Endothelial cell of umbilical vein (primary cell): ENCODE measurements around the gene ITPRIPL2. TPM values are rescaled to one million over a fixed set of nuclear protein-coding genes. Genes with fewer than 3 reads are reported as not detected.
A peak's percentile ranks its signal among the peaks of the same experiment; 100 is the strongest.

Experiments used
- BruUV-seq: library from RNA; stranded (reverse); fragments of 400-500 nt; replicated peaks from 2 replicates; lab custom pipeline; 2021; lab: Mats Ljungman, UMichigan
- CTCF ChIA-PET: fragments of 300-600, 350-600 bp; sonication (Branson Sonifier 250); formaldehyde crosslinking; loops from one replicate; lab custom pipeline; 2021; ENCODE audit warnings: antibody characterized with exemption, inconsistent platforms; lab: Charles Lee
- POLR2A ChIA-PET: fragments of 300-600, 350-600 bp; sonication (Branson Sonifier 250); formaldehyde crosslinking; loops from one replicate; lab custom pipeline; 2021; ENCODE audit warnings: antibody characterized with exemption, inconsistent platforms; lab: Charles Lee
- DNase-seq: peaks from one replicate; pipeline ENCODE4 v3.0.0-alpha.2; 2011; ENCODE audit warnings: low read depth, low spot score
- FAIRE-seq: peaks from 2 replicates; lab custom pipeline; 2011; peaks lifted over from hg19 to GRCh38; lab: Jason Lieb, UNC
- H2AFZ ChIP-seq: 2 replicates; pipeline ENCODE4 v1.6.0; 2012; ENCODE audit warnings: low read depth, low read length, control low read depth, inconsistent platforms
- H3K27ac ChIP-seq: 2 replicates; pipeline ENCODE4 v1.5.1; 2011; ENCODE audit warnings: low read depth, mild to moderate bottlenecking, control low read depth, low read length, moderate library complexity; ENCODE audit not compliant: insufficient read depth
- H3K27me3 ChIP-seq, 2 experiments: 2 replicates each; pipeline versions ENCODE4 v1.6.0 to v1.6.1; 2011; ENCODE audit warnings: low read length in 2 of 2, mixed read lengths in 1 of 2; ENCODE audit not compliant: control insufficient read depth in 2 of 2, insufficient read depth in 2 of 2
- H3K36me3 ChIP-seq, 2 experiments: 2 replicates in 1 of 2; 3 replicates in 1 of 2; pipeline ENCODE4 v1.5.1; 2011; ENCODE audit warnings: low read length in 2 of 2, mild to moderate bottlenecking in 1 of 2, moderate library complexity in 1 of 2; ENCODE audit not compliant: control insufficient read depth in 2 of 2, insufficient read depth in 2 of 2; ENCODE audit errors: extremely low read depth in 1 of 2
- H3K4me1 ChIP-seq: 3 replicates; pipeline ENCODE4 v1.5.1; 2011; ENCODE audit warnings: mild to moderate bottlenecking, low read length; ENCODE audit not compliant: control insufficient read depth, insufficient read depth; ENCODE audit errors: extremely low read depth
- H3K4me2 ChIP-seq: 2 replicates; pipeline ENCODE4 v1.6.1; 2011; ENCODE audit warnings: low read length, control low read depth, mixed read lengths; ENCODE audit not compliant: insufficient read depth
- H3K4me3 ChIP-seq, 3 experiments: fragments of 200-600 bp in 1 of 3; sonication (generic), shearing (Covaris generic) in 1 of 3; replicated peaks in 1 of 3; 2 replicates each; pipeline ENCODE4 v1.5.1; 2011 to 2016; ENCODE audit warnings: control low read depth in 3 of 3, low read length in 3 of 3, mild to moderate bottlenecking in 2 of 3, inconsistent platforms in 1 of 3, low read depth in 1 of 3, moderate library complexity in 1 of 3; ENCODE audit not compliant: insufficient read depth in 1 of 3
- H3K79me2 ChIP-seq: 2 replicates; pipeline ENCODE4 v1.6.0; 2012; ENCODE audit warnings: low read length, inconsistent platforms; ENCODE audit not compliant: control insufficient read depth, insufficient read depth
- H3K9ac ChIP-seq: replicated peaks from 2 replicates; pipeline ENCODE3; 2011; ENCODE audit warnings: low read length, control low read depth; ENCODE audit not compliant: insufficient read depth; ENCODE audit errors: extremely low read depth
- H3K9me1 ChIP-seq: replicated peaks from 3 replicates; pipeline ENCODE4 v1.6.0; 2011; ENCODE audit warnings: mild to moderate bottlenecking, low read length; ENCODE audit not compliant: control insufficient read depth, insufficient read depth; ENCODE audit errors: extremely low read depth
- H3K9me3 ChIP-seq: replicated peaks from 2 replicates; pipeline ENCODE4 v1.5.1; 2012; ENCODE audit warnings: low read length, inconsistent platforms; ENCODE audit not compliant: control insufficient read depth, insufficient read depth
- H4K20me1 ChIP-seq: replicated peaks from 2 replicates; pipeline ENCODE3; 2011; ENCODE audit warnings: mild to moderate bottlenecking, low read length; ENCODE audit not compliant: control insufficient read depth, insufficient read depth; ENCODE audit errors: extremely low read depth
- EZH2 ChIP-seq: IDR thresholded peaks from 2 replicates; pipeline ENCODE4 v1.6.1; 2012; ENCODE audit warnings: borderline replicate concordance, low read depth, mild to moderate bottlenecking, moderate library complexity, low read length, inconsistent platforms; ENCODE audit not compliant: severe bottlenecking
- FOS ChIP-seq: IDR thresholded peaks from 2 replicates; pipeline ENCODE4 v1.6.1; 2011; ENCODE audit warnings: mild to moderate bottlenecking, low read length, moderate library complexity, borderline replicate concordance; ENCODE audit not compliant: insufficient read depth
- GATA2 ChIP-seq: IDR thresholded peaks from 2 replicates; pipeline ENCODE4 v1.7.0; 2011; ENCODE audit warnings: low read depth, mild to moderate bottlenecking, moderate library complexity, mixed read lengths, low read length; ENCODE audit not compliant: insufficient read length, insufficient read depth
- JUN ChIP-seq: IDR thresholded peaks from 2 replicates; pipeline ENCODE4 v1.6.1; 2011; ENCODE audit warnings: borderline replicate concordance, low read depth; ENCODE audit not compliant: insufficient read length, insufficient read depth
- MYC ChIP-seq: IDR thresholded peaks from one replicate; pipeline ENCODE4 v1.6.1; 2011; ENCODE audit warnings: mild to moderate bottlenecking, low read depth, low read length
- POLR2A ChIP-seq: IDR thresholded peaks from 2 replicates; pipeline ENCODE4 v1.6.1; 2012; ENCODE audit warnings: low read depth, mild to moderate bottlenecking, control low read depth, low read length
- POLR2AphosphoS5 ChIP-seq: IDR thresholded peaks from 2 replicates; pipeline ENCODE4 v1.6.1; 2012; ENCODE audit warnings: low read depth, mild to moderate bottlenecking, control low read depth, low read length, moderate library complexity; ENCODE audit not compliant: insufficient read depth
- dilution Hi-C: fragments of 300-500 bp; cut with MboI; formaldehyde crosslinking; loops from one replicate; pipeline ENCODE4 v1.15.0; 2019; ENCODE audit warnings: low sequenced_read_pairs; ENCODE audit not compliant: extremely low pct_ligation_motif_present
- intact Hi-C: fragments of 100-400 bp; cut with micrococcal nuclease; formaldehyde crosslinking; loops from one replicate; pipeline ENCODE4 v1.10.0; 2022
- polyA plus RNA-seq, 4 experiments: library from polyadenylated mRNA; depleted of rRNA in 3 of 4; stranded (reverse) in 3 of 4; unstranded in 1 of 4; fragments of >200 nt; gene quantifications; 2 replicates each; pipeline versions ENCODE4 v1.2.1 to v1.2.3, GENCODE V29; 2011 to 2012; ENCODE audit warnings: missing spikeins in 1 of 4
- total RNA-seq: library from RNA; stranded (reverse); gene quantifications from 2 replicates; pipeline ENCODE4 v1.2.3, GENCODE V29; 2021
- TF ChIP-seq, protein P1 (sequence below): IDR thresholded peaks from 2 replicates; pipeline ENCODE4 v1.6.1; 2011; ENCODE audit not compliant: insufficient read depth, insufficient read length
- TF ChIP-seq, protein P2 (sequence below), 2 donors: IDR thresholded peaks; 1 replicate in 1 of 2; 2 replicates in 1 of 2; pipeline ENCODE4 v1.5.1; 2011; ENCODE audit warnings: low read length in 2 of 2, mild to moderate bottlenecking in 2 of 2, moderate library complexity in 2 of 2, control low read depth in 1 of 2, inconsistent platforms in 1 of 2, low read depth in 1 of 2; ENCODE audit not compliant: insufficient read depth in 1 of 2; ENCODE audit errors: extremely low read depth in 1 of 2

The ITPRIPL2 gene
- total and polyA plus RNA-seq, 2 donors (not counting 3 experiments of a cell fraction or from before 2014, with no cell fraction given), result 10.9 to 40.8 TPM

DNA sequence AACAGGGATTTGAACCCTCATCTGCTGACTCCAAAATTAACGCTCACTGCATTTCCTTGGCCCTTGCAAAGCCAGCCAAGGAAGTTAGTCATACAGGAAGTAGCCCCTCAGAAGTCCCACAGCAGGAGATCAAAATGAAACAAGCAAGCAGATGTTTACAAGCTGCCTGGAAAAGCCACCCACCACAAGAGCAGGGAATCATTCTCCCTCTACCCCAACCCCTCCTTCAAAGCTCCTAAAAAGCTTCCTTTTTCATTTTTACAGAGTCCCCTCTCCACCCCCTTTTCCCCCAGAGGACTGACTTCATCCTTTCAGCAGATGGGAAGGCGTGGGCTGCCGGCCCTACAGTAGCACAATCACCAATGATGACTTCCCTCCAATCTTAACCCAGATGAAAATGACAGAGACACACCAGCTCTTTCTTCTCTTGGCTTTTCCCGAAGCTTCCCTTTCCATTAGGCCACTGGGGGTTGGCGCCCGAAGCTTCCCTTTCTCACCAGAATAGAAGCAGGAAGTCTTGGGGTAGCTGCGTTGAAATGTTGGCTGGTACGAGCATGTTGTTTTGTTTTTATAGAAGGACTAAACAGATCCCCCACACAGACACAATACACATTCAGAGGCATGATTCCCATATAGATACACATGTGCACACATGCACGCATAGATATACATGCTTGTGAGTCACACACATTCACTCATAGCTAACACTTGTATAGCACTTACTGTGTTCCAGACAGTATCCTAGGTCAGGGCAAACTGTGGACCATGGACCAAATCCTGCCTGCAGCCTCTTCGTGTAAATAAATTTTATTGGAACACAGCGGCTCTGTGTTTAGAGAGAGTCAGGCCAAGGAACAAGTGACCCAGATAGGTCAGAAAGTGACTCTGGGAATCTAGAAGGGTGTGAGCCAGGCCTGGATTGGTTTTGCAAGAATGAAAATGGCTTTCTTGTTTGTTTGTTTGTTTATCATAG is 17.4 kb downstream of the ITPRIPL2 start:
- DNase-seq (peak; percentile 61), FAIRE-seq (peak; percentile 93)
- H3K36me3 ChIP-seq, result no peaks in the 10 kb centered on the region
- H3K27me3 ChIP-seq, result no peaks in the 10 kb centered on the region
- no peaks in the 10 kb centered on the region for H3K9me3 ChIP-seq
- dilution Hi-C loops, result no loop called here
- peak overlapping the region in 2 of 3 experiments; percentile 10 to 43 for H3K4me3 ChIP-seq
- H3K27ac ChIP-seq, result peak overlapping the region; percentile 99
- CTCF ChIA-PET, result interaction anchor here (0.9 to 2.5 kb wide), 11 partner anchors 9 to 371 kb away, joined by 3 to 17 read pairs (median 5); partner anchors contain the start of gene ITPRIPL2
- intact Hi-C loops, result loop anchor here (1.0 to 5.0 kb wide), 5 partner anchors 12 to 64 kb away; partner anchors contain the start of genes COQ7 and SYT17
- peaks cover 22% of the 10 kb centered on the region for H3K4me1 ChIP-seq
- H2AFZ ChIP-seq, result peak overlapping the region; percentile 87
- TF ChIP-seq GATA2 (no peak), POLR2A (no peak), EZH2 (no peak), JUN (peak; percentile 70), FOS (peak; percentile 64), MYC (no peak), POLR2AphosphoS5 (peak; percentile 49)
- TF ChIP-seq, protein P1, sequence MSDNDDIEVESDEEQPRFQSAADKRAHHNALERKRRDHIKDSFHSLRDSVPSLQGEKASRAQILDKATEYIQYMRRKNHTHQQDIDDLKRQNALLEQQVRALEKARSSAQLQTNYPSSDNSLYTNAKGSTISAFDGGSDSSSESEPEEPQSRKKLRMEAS, result no peak
- TF ChIP-seq, protein P2, sequence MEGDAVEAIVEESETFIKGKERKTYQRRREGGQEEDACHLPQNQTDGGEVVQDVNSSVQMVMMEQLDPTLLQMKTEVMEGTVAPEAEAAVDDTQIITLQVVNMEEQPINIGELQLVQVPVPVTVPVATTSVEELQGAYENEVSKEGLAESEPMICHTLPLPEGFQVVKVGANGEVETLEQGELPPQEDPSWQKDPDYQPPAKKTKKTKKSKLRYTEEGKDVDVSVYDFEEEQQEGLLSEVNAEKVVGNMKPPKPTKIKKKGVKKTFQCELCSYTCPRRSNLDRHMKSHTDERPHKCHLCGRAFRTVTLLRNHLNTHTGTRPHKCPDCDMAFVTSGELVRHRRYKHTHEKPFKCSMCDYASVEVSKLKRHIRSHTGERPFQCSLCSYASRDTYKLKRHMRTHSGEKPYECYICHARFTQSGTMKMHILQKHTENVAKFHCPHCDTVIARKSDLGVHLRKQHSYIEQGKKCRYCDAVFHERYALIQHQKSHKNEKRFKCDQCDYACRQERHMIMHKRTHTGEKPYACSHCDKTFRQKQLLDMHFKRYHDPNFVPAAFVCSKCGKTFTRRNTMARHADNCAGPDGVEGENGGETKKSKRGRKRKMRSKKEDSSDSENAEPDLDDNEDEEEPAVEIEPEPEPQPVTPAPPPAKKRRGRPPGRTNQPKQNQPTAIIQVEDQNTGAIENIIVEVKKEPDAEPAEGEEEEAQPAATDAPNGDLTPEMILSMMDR (IDR thresholded peaks at IDR 0.05; ENCODE audit: extremely low read depth in 1 of 2, insufficient read depth in 1 of 2, low read depth in 1 of 2, low read length in 2 of 2), result no peak
- no peaks in the 10 kb centered on the region for H4K20me1 ChIP-seq
- TSS peak; percentile 88 for BruUV-seq
- peak overlapping the region; percentile 81 for H3K9ac ChIP-seq
- H3K79me2 ChIP-seq, result no peaks in the 10 kb centered on the region
- H3K9me1 ChIP-seq, result no peaks in the 10 kb centered on the region
- H3K4me2 ChIP-seq, result peak overlapping the region; percentile 82
- POLR2A ChIA-PET, result no interaction called here
